Gastrocnemius medialis (tissue), 4 donors: Measurements from ENCODE around the gene C1orf116. TPM values are rescaled to one million over a fixed set of nuclear protein-coding genes. Genes with fewer than 3 reads are reported as not detected.

Experiments
- ATAC-seq, 2 donors: fragments of 150-250 bp; one replicate each; pipeline ENCODE4 v1.9.1; 2016
- DNase-seq, 2 donors: peaks; one replicate each; pipeline ENCODE4 v3.0.0-alpha.2; 2019
- H3K27ac ChIP-seq, 4 donors: fragments of 200-600 bp; sonication (generic); 1 replicate in 1 of 4; 2 replicates in 3 of 4; pipeline ENCODE4 v1.5.1; 2016 to 2018; ENCODE audit warnings: mild to moderate bottlenecking in 2 of 4, moderate library complexity in 1 of 4
- H3K27me3 ChIP-seq, 3 donors: fragments of 200-600 bp; sonication (generic) in 2 of 3; 1 replicate in 1 of 3; 2 replicates in 2 of 3; pipeline versions ENCODE4 v1.5.1 to v1.6.0; 2016 to 2019; ENCODE audit warnings: mild to moderate bottlenecking in 1 of 3, moderate library complexity in 1 of 3
- H3K36me3 ChIP-seq, 2 donors: fragments of 200-600 bp; sonication (generic) in 1 of 2; one replicate each; pipeline ENCODE4 v1.5.1; 2017 to 2018
- H3K4me1 ChIP-seq, 2 donors: fragments of 200-600 bp; sonication (generic) in 1 of 2; one replicate each; pipeline ENCODE4 v1.5.1; 2016 to 2017; ENCODE audit warnings: mild to moderate bottlenecking in 2 of 2
- H3K4me3 ChIP-seq, 4 donors: fragments of 200-600 bp; sonication (generic) in 3 of 4; 1 replicate in 1 of 4; 2 replicates in 3 of 4; pipeline ENCODE4 v1.5.1; 2016 to 2019; ENCODE audit warnings: mild to moderate bottlenecking in 2 of 4
- H3K9me3 ChIP-seq, 3 donors: fragments of 200-600 bp; sonication (generic) in 2 of 3; 1 replicate in 1 of 3; 2 replicates in 2 of 3; pipeline ENCODE4 v1.5.1; 2016 to 2019
- POLR2A ChIP-seq, 2 donors: fragments of 450-650 bp; IDR thresholded peaks; one replicate each; pipeline ENCODE4 v1.6.1; 2017; ENCODE audit warnings: antibody characterized with exemption in 2 of 2, mild to moderate bottlenecking in 2 of 2, moderate library complexity in 2 of 2
- in situ Hi-C, 4 donors: fragments of 200-750 bp; cut with MboI; loops; one replicate each; pipeline versions ENCODE4 v1.15.0 to v1.8.0; 2017; ENCODE audit warnings: low sequenced_read_pairs in 4 of 4
- intact Hi-C: fragments of 100-400 bp; cut with DNase I; formaldehyde crosslinking; loops from one replicate; pipeline ENCODE4 v1.15.1; 2023; ENCODE audit warnings: low total_unique reads
- total RNA-seq, 4 donors: library from RNA; depleted of rRNA; stranded (reverse); fragments of >200 nt; gene quantifications; one replicate each; pipeline versions ENCODE4 v1.1.0 to v1.2.3, GENCODE V29; 2016
- TF ChIP-seq, protein P1 (sequence below), 5 experiments: fragments of 450-650 bp in 3 of 5; fragments of 200-600 bp in 2 of 5; sonication (generic) in 2 of 5; IDR thresholded peaks in 4 of 5; conservative IDR thresholded peaks in 1 of 5; 1 replicate in 4 of 5; 2 replicates in 1 of 5; pipeline ENCODE4 v1.5.1; 2016 to 2019; ENCODE audit warnings: antibody characterized with exemption in 5 of 5, mild to moderate bottlenecking in 3 of 5, moderate library complexity in 3 of 5

Gene C1orf116
- total RNA-seq, 4 donors from 2014 or later, result 0.46 to 1.1 (median 0.65) TPM

- H3K4me1 ChIP-seq, result peaks cover 43 to 51% of the 10 kb centered on the region in 2 donors
- H3K27me3 ChIP-seq, result no peaks in the 10 kb centered on the region
- DNase-seq (peak; percentile 79 to 88), ATAC-seq (peak; percentile 56 to 59)
- H3K9me3 ChIP-seq, result no peaks in the 10 kb centered on the region
- in situ Hi-C loops (loop anchor here in 2 of 4 donors (25.0 kb wide), 2 partner anchors 413 to 737 kb away; partner anchors contain the start of gene DYRK3 (in 1 of the 2)), intact Hi-C loops (loop anchor here (1.0 to 10.0 kb wide), 5 partner anchors 27 to 546 kb away; partner anchors contain the start of genes CD55 and RASSF5)
- H3K36me3 ChIP-seq, result peaks cover 0 to 17% of the 10 kb centered on the region in 2 donors
- peak overlapping the region; percentile 77 to 95 (median 90) for H3K4me3 ChIP-seq
- peak; percentile 39 to 44 for TF ChIP-seq POLR2A (IDR thresholded peaks at IDR 0.05)
- TF ChIP-seq, protein P1, sequence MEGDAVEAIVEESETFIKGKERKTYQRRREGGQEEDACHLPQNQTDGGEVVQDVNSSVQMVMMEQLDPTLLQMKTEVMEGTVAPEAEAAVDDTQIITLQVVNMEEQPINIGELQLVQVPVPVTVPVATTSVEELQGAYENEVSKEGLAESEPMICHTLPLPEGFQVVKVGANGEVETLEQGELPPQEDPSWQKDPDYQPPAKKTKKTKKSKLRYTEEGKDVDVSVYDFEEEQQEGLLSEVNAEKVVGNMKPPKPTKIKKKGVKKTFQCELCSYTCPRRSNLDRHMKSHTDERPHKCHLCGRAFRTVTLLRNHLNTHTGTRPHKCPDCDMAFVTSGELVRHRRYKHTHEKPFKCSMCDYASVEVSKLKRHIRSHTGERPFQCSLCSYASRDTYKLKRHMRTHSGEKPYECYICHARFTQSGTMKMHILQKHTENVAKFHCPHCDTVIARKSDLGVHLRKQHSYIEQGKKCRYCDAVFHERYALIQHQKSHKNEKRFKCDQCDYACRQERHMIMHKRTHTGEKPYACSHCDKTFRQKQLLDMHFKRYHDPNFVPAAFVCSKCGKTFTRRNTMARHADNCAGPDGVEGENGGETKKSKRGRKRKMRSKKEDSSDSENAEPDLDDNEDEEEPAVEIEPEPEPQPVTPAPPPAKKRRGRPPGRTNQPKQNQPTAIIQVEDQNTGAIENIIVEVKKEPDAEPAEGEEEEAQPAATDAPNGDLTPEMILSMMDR (IDR thresholded peaks at IDR 0.05 in 4 of 5, conservative IDR thresholded peaks at IDR 0.05 in 1 of 5), result no peak
- peak overlapping the region; percentile 93 to 95 (median 94) for H3K27ac ChIP-seq
These were observed 18.1 kb upstream of the C1orf116 start for GRCh38 chr1:207050480-207051190.

GRCh38 chr1:207049974-207050391 is 17.4 kb upstream of the C1orf116 start:
- H3K9me3 ChIP-seq, result no peaks in the 10 kb centered on the region
- H3K36me3 ChIP-seq, result peaks cover 0 to 17% of the 10 kb centered on the region in 2 donors
- peak in 1 of 2 donors; percentile 28 for DNase-seq
- peaks cover 41 to 51% of the 10 kb centered on the region in 2 donors for H3K4me1 ChIP-seq
- H3K27ac ChIP-seq, result peak overlapping the region; percentile 93 to 95 (median 94)
- H3K4me3 ChIP-seq, result peak overlapping the region; percentile 77 to 95 (median 90)
- no peaks in the 10 kb centered on the region for H3K27me3 ChIP-seq
- TF ChIP-seq, protein P1 (IDR thresholded peaks at IDR 0.05 in 4 of 5, conservative IDR thresholded peaks at IDR 0.05 in 1 of 5), result peak; percentile 71 to 86 (median 81)
- TF ChIP-seq POLR2A (IDR thresholded peaks at IDR 0.05), result no peak
- intact Hi-C loops, result loop anchor here (1.0 to 10.0 kb wide), 5 partner anchors 27 to 545 kb away; partner anchors contain the start of genes CD55 and RASSF5
- in situ Hi-C loops, result loop anchor here in 2 of 4 donors (25.0 kb wide), 2 partner anchors 413 to 737 kb away; partner anchors contain the start of gene DYRK3 (in 1 of the 2)
- peak; percentile 21 to 45 for ATAC-seq

DNA sequence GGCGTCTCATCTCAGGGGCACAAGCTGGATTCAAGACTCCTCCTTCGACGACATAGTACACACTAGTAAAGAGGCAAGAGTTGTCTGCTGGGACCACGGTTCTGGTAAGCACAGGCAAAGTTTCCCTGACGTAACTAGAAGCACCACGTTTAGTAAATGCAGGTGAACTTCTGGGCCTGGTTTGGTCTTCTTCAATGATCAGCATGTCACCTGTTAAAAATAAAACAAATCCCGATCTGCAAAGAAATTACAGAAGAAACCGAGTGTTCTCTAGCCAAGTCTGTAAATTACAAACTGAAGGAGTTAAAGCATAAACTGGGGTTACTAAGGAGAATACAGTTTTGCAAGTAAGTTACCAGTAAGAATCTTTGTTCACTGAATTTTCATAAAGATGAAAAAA is 17.0 kb upstream of the C1orf116 start:
- Histone ChIP-seq H3K4me3 (peak overlapping the region; percentile 77 to 95 (median 90)), H3K4me1 (peaks cover 38 to 47% of the 10 kb centered on the region in 2 donors), H3K36me3 (peaks cover 0 to 17% of the 10 kb centered on the region in 2 donors), H3K9me3 (no peaks in the 10 kb centered on the region), H3K27ac (peak overlapping the region; percentile 93 to 95 (median 94)), H3K27me3 (no peaks in the 10 kb centered on the region)
- in situ Hi-C loops, result no loop called here
- ATAC-seq (no peak), DNase-seq (no peak)
- intact Hi-C loops, result no loop called here
- TF ChIP-seq POLR2A (IDR thresholded peaks at IDR 0.05), result no peak
- TF ChIP-seq, protein P1 (IDR thresholded peaks at IDR 0.05 in 4 of 5, conservative IDR thresholded peaks at IDR 0.05 in 1 of 5), result no peak

DNA sequence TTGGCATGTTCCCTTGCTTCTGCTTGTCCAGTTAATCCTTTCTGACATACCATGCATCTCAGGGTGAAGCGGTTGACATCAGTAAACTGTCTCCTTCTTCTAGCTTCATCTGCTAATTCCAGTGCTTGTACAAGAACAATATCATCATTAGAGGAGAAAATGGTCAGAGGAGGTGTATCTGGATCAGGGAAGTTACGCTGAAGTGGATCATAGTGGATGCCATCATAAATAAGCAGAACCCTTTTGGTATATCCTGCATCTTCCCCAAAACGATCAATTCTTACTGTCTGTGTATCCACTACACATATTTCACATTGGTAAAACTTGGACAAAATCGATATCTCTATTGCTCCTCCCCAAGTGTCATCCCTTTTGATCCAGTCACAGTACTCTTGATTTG is 16.5 kb upstream of the C1orf116 start:
- Histone ChIP-seq H3K4me1 (peaks cover 38 to 42% of the 10 kb centered on the region in 2 donors), H3K9me3 (no peaks in the 10 kb centered on the region), H3K27ac (no peak overlapping the region), H3K4me3 (no peak overlapping the region), H3K36me3 (peaks cover 0 to 17% of the 10 kb centered on the region in 2 donors), H3K27me3 (no peaks in the 10 kb centered on the region)
- DNase-seq (no peak), ATAC-seq (no peak)
- no peak for TF ChIP-seq POLR2A (IDR thresholded peaks at IDR 0.05)
- TF ChIP-seq, protein P1 (IDR thresholded peaks at IDR 0.05 in 4 of 5, conservative IDR thresholded peaks at IDR 0.05 in 1 of 5), result no peak
- in situ Hi-C loops (no loop called here), intact Hi-C loops (no loop called here)
